Measurements from ENCODE around the gene MLH1. TPM values are rescaled to one million over a fixed set of nuclear protein-coding genes. Genes with fewer than 3 reads are reported as not detected.
A peak's percentile ranks its signal among the peaks of the same experiment; 100 is the strongest.

MLH1 gene
- total RNA-seq, 1 experiment from 2014 or later = 47.2 TPM

GRCh38 chr3:36944641-36945270 lies 48.6 kb upstream of the MLH1 start, which contains the start of gene TRANK1 (continued):
- TF ChIP-seq, protein P1, sequence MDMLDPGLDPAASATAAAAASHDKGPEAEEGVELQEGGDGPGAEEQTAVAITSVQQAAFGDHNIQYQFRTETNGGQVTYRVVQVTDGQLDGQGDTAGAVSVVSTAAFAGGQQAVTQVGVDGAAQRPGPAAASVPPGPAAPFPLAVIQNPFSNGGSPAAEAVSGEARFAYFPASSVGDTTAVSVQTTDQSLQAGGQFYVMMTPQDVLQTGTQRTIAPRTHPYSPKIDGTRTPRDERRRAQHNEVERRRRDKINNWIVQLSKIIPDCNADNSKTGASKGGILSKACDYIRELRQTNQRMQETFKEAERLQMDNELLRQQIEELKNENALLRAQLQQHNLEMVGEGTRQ (CRISPR knock-in tag; IDR thresholded peaks at IDR 0.05) = peak; percentile 51; the same call in 1 of the 2 replicates
- TF ChIP-seq ATF1 (CRISPR knock-in tag; IDR thresholded peaks at IDR 0.05) (0 out of 2 replicates have a peak, but pooled peaks have one; percentile 66), USF1 (CRISPR knock-in tag; IDR thresholded peaks at IDR 0.05) (peak; percentile 53; the same call in 1 of the 2 replicates), ZNF425 (CRISPR knock-in tag; conservative IDR thresholded peaks at IDR 0.05) (no peak), FOXP4 (CRISPR knock-in tag; IDR thresholded peaks at IDR 0.05) (no peak; the same call in 1 of the 2 replicates), IRF2 (CRISPR knock-in tag; IDR thresholded peaks at IDR 0.05; ENCODE audit: borderline replicate concordance, low read depth) (no peak), FOXP1 (CRISPR knock-in tag; IDR thresholded peaks at IDR 0.05; ENCODE audit: borderline replicate concordance) (0 out of 2 replicates have a peak, but pooled peaks have one; percentile 21), HMGXB4 (CRISPR knock-in tag; IDR thresholded peaks at IDR 0.05) (peak; percentile 36; the same call in 1 of the 2 replicates), ELF4 (CRISPR knock-in tag; IDR thresholded peaks at IDR 0.05; ENCODE audit: low read depth) (0 out of 2 replicates have a peak, but pooled peaks have one; percentile 35), ARID4B (CRISPR knock-in tag; IDR thresholded peaks at IDR 0.05; ENCODE audit: borderline replicate concordance) (peak; percentile 36; the same call in 1 of the 2 replicates), ESRRA (CRISPR knock-in tag; IDR thresholded peaks at IDR 0.05; ENCODE audit: borderline replicate concordance) (no peak), TCF7 (CRISPR knock-in tag; IDR thresholded peaks at IDR 0.05; ENCODE audit: low read depth) (no peak)
- TF ChIP-seq, protein P2, sequence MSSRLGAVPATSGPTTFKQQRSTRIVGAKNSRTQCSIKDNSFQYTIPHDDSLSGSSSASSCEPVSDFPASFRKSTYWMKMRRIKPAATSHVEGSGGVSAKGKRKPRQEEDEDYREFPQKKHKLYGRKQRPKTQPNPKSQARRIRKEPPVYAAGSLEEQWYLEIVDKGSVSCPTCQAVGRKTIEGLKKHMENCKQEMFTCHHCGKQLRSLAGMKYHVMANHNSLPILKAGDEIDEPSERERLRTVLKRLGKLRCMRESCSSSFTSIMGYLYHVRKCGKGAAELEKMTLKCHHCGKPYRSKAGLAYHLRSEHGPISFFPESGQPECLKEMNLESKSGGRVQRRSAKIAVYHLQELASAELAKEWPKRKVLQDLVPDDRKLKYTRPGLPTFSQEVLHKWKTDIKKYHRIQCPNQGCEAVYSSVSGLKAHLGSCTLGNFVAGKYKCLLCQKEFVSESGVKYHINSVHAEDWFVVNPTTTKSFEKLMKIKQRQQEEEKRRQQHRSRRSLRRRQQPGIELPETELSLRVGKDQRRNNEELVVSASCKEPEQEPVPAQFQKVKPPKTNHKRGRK (CRISPR knock-in tag; IDR thresholded peaks at IDR 0.05; ENCODE audit: borderline replicate concordance) = no peak
- TF ChIP-seq, protein P3, sequence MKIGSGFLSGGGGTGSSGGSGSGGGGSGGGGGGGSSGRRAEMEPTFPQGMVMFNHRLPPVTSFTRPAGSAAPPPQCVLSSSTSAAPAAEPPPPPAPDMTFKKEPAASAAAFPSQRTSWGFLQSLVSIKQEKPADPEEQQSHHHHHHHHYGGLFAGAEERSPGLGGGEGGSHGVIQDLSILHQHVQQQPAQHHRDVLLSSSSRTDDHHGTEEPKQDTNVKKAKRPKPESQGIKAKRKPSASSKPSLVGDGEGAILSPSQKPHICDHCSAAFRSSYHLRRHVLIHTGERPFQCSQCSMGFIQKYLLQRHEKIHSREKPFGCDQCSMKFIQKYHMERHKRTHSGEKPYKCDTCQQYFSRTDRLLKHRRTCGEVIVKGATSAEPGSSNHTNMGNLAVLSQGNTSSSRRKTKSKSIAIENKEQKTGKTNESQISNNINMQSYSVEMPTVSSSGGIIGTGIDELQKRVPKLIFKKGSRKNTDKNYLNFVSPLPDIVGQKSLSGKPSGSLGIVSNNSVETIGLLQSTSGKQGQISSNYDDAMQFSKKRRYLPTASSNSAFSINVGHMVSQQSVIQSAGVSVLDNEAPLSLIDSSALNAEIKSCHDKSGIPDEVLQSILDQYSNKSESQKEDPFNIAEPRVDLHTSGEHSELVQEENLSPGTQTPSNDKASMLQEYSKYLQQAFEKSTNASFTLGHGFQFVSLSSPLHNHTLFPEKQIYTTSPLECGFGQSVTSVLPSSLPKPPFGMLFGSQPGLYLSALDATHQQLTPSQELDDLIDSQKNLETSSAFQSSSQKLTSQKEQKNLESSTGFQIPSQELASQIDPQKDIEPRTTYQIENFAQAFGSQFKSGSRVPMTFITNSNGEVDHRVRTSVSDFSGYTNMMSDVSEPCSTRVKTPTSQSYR (CRISPR knock-in tag; IDR thresholded peaks at IDR 0.05) = 0 out of 2 replicates have a peak, but pooled peaks have one; percentile 11
- TF ChIP-seq, protein P4, sequence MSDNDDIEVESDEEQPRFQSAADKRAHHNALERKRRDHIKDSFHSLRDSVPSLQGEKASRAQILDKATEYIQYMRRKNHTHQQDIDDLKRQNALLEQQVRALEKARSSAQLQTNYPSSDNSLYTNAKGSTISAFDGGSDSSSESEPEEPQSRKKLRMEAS (CRISPR knock-in tag; IDR thresholded peaks at IDR 0.05) = peak; percentile 28; the same call in 1 of the 2 replicates

Data from WTC11 (cell line).